ENCODE data around the gene PANK4.

The PANK4 gene

DNA sequence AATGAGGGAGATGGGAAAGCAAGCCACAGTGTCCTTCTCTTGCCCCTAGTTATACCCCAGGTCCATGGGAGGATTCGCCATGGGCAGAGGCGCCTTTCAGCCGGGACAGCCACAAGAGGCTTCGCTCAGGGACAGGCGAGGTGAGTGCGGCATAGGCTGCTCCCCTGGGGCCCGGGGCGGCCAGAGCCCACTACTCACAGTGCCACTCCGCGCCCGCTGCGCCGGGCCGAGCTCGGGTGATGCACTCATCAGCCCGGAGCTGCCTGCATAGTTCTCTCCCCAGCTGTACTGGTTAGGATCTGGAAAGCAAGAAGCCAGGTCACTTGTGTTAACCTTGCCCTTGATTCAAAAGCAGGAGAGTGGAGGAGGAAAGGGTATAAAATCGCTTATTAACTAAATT, 8.4 kb downstream of the PANK4 start:
- no peak for TF ChIP-seq GATA3 (IDR thresholded peaks at IDR 0.05; ENCODE audit: low read depth, low read length)
- TF ChIP-seq GATA2 (IDR thresholded peaks at IDR 0.05; ENCODE audit: low read depth, low read length), result no peak

DNA sequence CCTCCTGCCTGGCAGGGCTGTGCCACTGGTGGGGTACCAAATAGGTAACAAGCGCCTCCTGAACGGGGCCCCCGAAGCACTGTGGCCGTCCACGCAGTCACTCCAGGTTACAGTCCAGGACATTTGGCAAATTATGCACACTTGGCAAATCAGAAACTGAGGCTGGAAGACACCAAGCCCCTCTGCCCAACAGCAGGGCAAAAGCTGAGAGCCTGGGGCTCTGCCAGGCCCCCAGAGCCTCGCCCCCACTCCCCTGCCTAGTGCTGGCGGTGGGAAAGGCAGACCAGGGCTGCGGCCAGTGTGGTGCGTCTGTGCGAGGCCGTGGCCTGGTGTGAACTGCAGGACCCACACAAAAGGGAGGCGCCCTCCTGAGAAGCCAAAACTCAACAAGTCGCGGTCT, 9.4 kb downstream of the PANK4 start:
- TF ChIP-seq GATA2 (IDR thresholded peaks at IDR 0.05; ENCODE audit: low read depth, low read length), result no peak
- no peak for TF ChIP-seq GATA3 (IDR thresholded peaks at IDR 0.05; ENCODE audit: low read depth, low read length)

- TF ChIP-seq GATA3 (IDR thresholded peaks at IDR 0.05; ENCODE audit: low read depth, low read length), result no peak
- TF ChIP-seq GATA2 (IDR thresholded peaks at IDR 0.05; ENCODE audit: low read depth, low read length), result no peak
Observed at GRCh38 chr1:2516124-2516523, 10.3 kb downstream of the PANK4 start.

GRCh38 chr1:2515763-2516080, 10.7 kb downstream of the PANK4 start:
- TF ChIP-seq GATA2 (IDR thresholded peaks at IDR 0.05; ENCODE audit: low read depth, low read length) (no peak), GATA3 (IDR thresholded peaks at IDR 0.05; ENCODE audit: low read depth, low read length) (no peak)

- TF ChIP-seq GATA2 (IDR thresholded peaks at IDR 0.05; ENCODE audit: low read depth, low read length) (no peak), GATA3 (IDR thresholded peaks at IDR 0.05; ENCODE audit: low read depth, low read length) (no peak)
Observed at GRCh38 chr1:2514863-2515762, 11.3 kb downstream of the PANK4 start.

- TF ChIP-seq GATA3 (IDR thresholded peaks at IDR 0.05; ENCODE audit: low read depth, low read length), result no peak
- TF ChIP-seq GATA2 (IDR thresholded peaks at IDR 0.05; ENCODE audit: low read depth, low read length), result no peak
Observed at GRCh38 chr1:2513939-2514652, 12.3 kb downstream of the PANK4 start.

- TF ChIP-seq GATA3 (IDR thresholded peaks at IDR 0.05; ENCODE audit: low read depth, low read length) (no peak), GATA2 (IDR thresholded peaks at IDR 0.05; ENCODE audit: low read depth, low read length) (no peak)
Observed at GRCh38 chr1:2512862-2513421, 13.5 kb downstream of the PANK4 start.

- TF ChIP-seq GATA3 (IDR thresholded peaks at IDR 0.05; ENCODE audit: low read depth, low read length) (no peak), GATA2 (IDR thresholded peaks at IDR 0.05; ENCODE audit: low read depth, low read length) (no peak)
Observed at GRCh38 chr1:2510366-2511155, 15.8 kb downstream of the PANK4 start.

- TF ChIP-seq GATA2 (IDR thresholded peaks at IDR 0.05; ENCODE audit: low read depth, low read length) (no peak), GATA3 (IDR thresholded peaks at IDR 0.05; ENCODE audit: low read depth, low read length) (no peak)
Observed at GRCh38 chr1:2509589-2509988, 16.8 kb downstream of the PANK4 start.

- TF ChIP-seq GATA2 (IDR thresholded peaks at IDR 0.05; ENCODE audit: low read depth, low read length) (no peak), GATA3 (IDR thresholded peaks at IDR 0.05; ENCODE audit: low read depth, low read length) (no peak)
Observed at GRCh38 chr1:2508751-2509150, 17.6 kb downstream of the PANK4 start.

- TF ChIP-seq GATA3 (IDR thresholded peaks at IDR 0.05; ENCODE audit: low read depth, low read length) (no peak), GATA2 (IDR thresholded peaks at IDR 0.05; ENCODE audit: low read depth, low read length) (no peak)
Observed at GRCh38 chr1:2508180-2508579, 18.2 kb downstream of the PANK4 start.

GRCh38 chr1:2507744-2508155, 18.6 kb downstream of the PANK4 start:
- TF ChIP-seq GATA2 (IDR thresholded peaks at IDR 0.05; ENCODE audit: low read depth, low read length), result no peak
- TF ChIP-seq GATA3 (IDR thresholded peaks at IDR 0.05; ENCODE audit: low read depth, low read length), result no peak

DNA sequence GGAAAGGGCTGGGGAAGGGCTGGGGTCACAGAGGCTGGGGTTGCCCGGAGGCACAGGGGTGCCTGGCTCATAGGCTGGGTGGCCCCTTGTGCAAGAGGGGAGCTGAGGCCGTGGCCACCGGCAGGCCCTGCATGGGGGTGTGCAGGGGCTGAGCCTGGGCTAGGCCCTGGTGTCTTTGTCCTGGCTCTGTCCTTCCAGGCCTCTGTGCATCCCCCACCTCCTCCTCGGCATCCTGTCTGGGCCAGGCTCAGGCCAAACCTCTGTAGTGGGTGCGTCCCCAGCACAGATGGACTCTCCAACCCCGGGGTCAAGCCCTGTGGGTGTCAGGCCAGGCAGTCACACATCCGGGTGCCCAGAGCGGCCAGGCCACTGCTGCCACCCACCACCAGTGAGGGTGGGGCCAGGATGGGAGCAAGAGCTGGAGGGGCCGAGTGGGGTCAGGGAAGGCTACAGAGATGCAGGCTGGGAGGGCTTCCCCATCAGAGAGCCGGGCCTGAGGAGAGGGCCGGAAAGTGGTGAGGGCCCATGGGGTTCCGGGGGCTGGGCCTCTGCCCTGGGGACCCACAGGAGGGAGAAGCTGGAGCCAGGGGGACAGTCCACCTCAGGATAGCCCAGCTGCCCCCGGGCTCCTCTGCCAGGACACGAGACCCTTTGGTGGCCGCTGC, 19.4 kb downstream of the PANK4 start:
- TF ChIP-seq GATA2 (IDR thresholded peaks at IDR 0.05; ENCODE audit: low read depth, low read length), result no peak
- no peak for TF ChIP-seq GATA3 (IDR thresholded peaks at IDR 0.05; ENCODE audit: low read depth, low read length)

Data from SH-SY5Y (cell line).